H9 (cell line): ENCODE results near the gene CRACR2B. TPM values are rescaled to one million over a fixed set of nuclear protein-coding genes. Genes with fewer than 3 reads are reported as not detected.
A peak's percentile ranks its signal among the peaks of the same experiment; 100 is the strongest.

Experiments
- DNase-seq: peaks from one replicate; pipeline ENCODE4 v3.0.0-alpha.2; 2017
- H2AFZ ChIP-seq: one replicate; pipeline ENCODE4 v1.6.1; 2013; ENCODE audit warnings: mild to moderate bottlenecking, low read length, control low read depth, moderate library complexity
- H2AK5ac ChIP-seq: 2 replicates; pipeline ENCODE4 v1.6.1; 2013; ENCODE audit warnings: low read length, control low read depth, mixed read lengths; ENCODE audit not compliant: insufficient read length
- H2BK120ac ChIP-seq: one replicate; pipeline ENCODE4 v1.6.1; 2013; ENCODE audit warnings: low read depth, mild to moderate bottlenecking, low read length, control low read depth, inconsistent platforms; ENCODE audit not compliant: poor library complexity, severe bottlenecking
- H2BK12ac ChIP-seq: 2 replicates; pipeline ENCODE4 v1.6.1; 2013; ENCODE audit warnings: low read length, control low read depth, mixed read lengths, low read depth; ENCODE audit not compliant: insufficient read length
- H2BK15ac ChIP-seq: 2 replicates; pipeline ENCODE4 v1.6.1; 2013; ENCODE audit warnings: low read depth, low read length, control low read depth
- H2BK20ac ChIP-seq: one replicate; pipeline ENCODE4 v1.6.1; 2013; ENCODE audit warnings: low read depth, mild to moderate bottlenecking, low read length, control low read depth, inconsistent platforms; ENCODE audit not compliant: poor library complexity, severe bottlenecking
- H2BK5ac ChIP-seq: 2 replicates; pipeline ENCODE4 v1.6.1; 2013; ENCODE audit warnings: low read length, control low read depth, mixed read lengths; ENCODE audit not compliant: insufficient read length
- H3K14ac ChIP-seq: 2 replicates; pipeline ENCODE4 v1.6.1; 2013; ENCODE audit warnings: low read length, control low read depth; ENCODE audit not compliant: insufficient read depth
- H3K18ac ChIP-seq: 2 replicates; pipeline ENCODE4 v1.6.1; 2013; ENCODE audit warnings: low read depth, mild to moderate bottlenecking, mixed read lengths, low read length, control low read depth; ENCODE audit not compliant: insufficient read length
- H3K23ac ChIP-seq: 2 replicates; pipeline ENCODE4 v1.6.1; 2013; ENCODE audit warnings: low read length, control low read depth, mixed read lengths, low read depth; ENCODE audit not compliant: insufficient read length
- H3K23me2 ChIP-seq: 2 replicates; pipeline ENCODE4 v1.6.1; 2013; ENCODE audit warnings: low read depth, mild to moderate bottlenecking, mixed read lengths, low read length, control low read depth; ENCODE audit not compliant: insufficient read length, poor library complexity, severe bottlenecking
- H3K27ac ChIP-seq: 2 replicates; pipeline ENCODE4 v1.5.1; 2013; ENCODE audit warnings: low read length, control low read depth, mixed read lengths, low read depth; ENCODE audit not compliant: insufficient read length
- H3K27me3 ChIP-seq: 2 replicates; pipeline ENCODE4 v1.6.1; 2013; ENCODE audit warnings: low read length, control low read depth, inconsistent platforms; ENCODE audit not compliant: insufficient read depth
- H3K4ac ChIP-seq: 2 replicates; pipeline ENCODE4 v1.6.1; 2013; ENCODE audit warnings: low read depth, mild to moderate bottlenecking, control low read depth, inconsistent platforms, low read length, moderate library complexity
- H3K4me1 ChIP-seq: 2 replicates; pipeline ENCODE4 v1.6.1; 2013; ENCODE audit warnings: low read length, control low read depth, inconsistent platforms; ENCODE audit not compliant: insufficient read depth
- H3K4me2 ChIP-seq: 2 replicates; pipeline ENCODE4 v1.6.1; 2013; ENCODE audit warnings: low read length, control low read depth, mixed read lengths; ENCODE audit not compliant: insufficient read length, insufficient read depth
- H3K56ac ChIP-seq: 2 replicates; pipeline ENCODE4 v1.6.1; 2013; ENCODE audit warnings: low read depth, mild to moderate bottlenecking, mixed read lengths, low read length, control low read depth; ENCODE audit not compliant: insufficient read length
- H3K79me1 ChIP-seq: 2 replicates; pipeline ENCODE4 v1.6.1; 2013; ENCODE audit warnings: low read depth, mild to moderate bottlenecking, moderate library complexity, low read length, control low read depth, inconsistent platforms; ENCODE audit not compliant: insufficient read depth, poor library complexity, severe bottlenecking
- H3K79me2 ChIP-seq: 2 replicates; pipeline ENCODE4 v1.6.1; 2013; ENCODE audit warnings: low read length, control low read depth, inconsistent platforms; ENCODE audit not compliant: insufficient read depth
- H3K9ac ChIP-seq: 2 replicates; pipeline ENCODE4 v1.6.1; 2013; ENCODE audit warnings: low read length, control low read depth, mixed read lengths; ENCODE audit not compliant: insufficient read length; ENCODE audit errors: extremely low read depth
- H3K9me3 ChIP-seq: one replicate; pipeline ENCODE4 v1.6.1; 2013; ENCODE audit warnings: low read depth, low read length, inconsistent platforms; ENCODE audit not compliant: control insufficient read depth
- H3T11ph ChIP-seq: one replicate; pipeline ENCODE4 v1.6.1; 2013; ENCODE audit warnings: mild to moderate bottlenecking, low read length, control low read depth, inconsistent platforms
- H4K20me1 ChIP-seq: one replicate; pipeline ENCODE4 v1.6.1; 2013; ENCODE audit not compliant: control insufficient read depth, insufficient read length, insufficient read depth
- H4K5ac ChIP-seq: 2 replicates; pipeline ENCODE4 v1.6.1; 2013; ENCODE audit warnings: low read depth, mild to moderate bottlenecking, mixed read lengths, low read length, control low read depth; ENCODE audit not compliant: insufficient read length
- H4K8ac ChIP-seq: replicated peaks from 2 replicates; pipeline ENCODE4 v1.6.1; 2013; ENCODE audit warnings: low read length, control low read depth, mixed read lengths, low read depth; ENCODE audit not compliant: insufficient read length
- H4K91ac ChIP-seq: 2 replicates; pipeline ENCODE4 v1.6.1; 2013; ENCODE audit warnings: low read depth, mild to moderate bottlenecking, moderate library complexity, mixed read lengths, low read length, control low read depth; ENCODE audit not compliant: insufficient read length
- H3K27ac Mint-ChIP-seq, 3 experiments: 2 replicates in 2 of 3; 3 replicates in 1 of 3; pipeline ENCODE4 v1.8.0; 2020 to 2021; ENCODE audit warnings: mixed read lengths in 3 of 3, mild to moderate bottlenecking in 1 of 3, moderate library complexity in 1 of 3
- H3K27me3 Mint-ChIP-seq: 2 replicates; pipeline ENCODE4 v1.8.0; 2021; ENCODE audit warnings: low read depth, mild to moderate bottlenecking, moderate library complexity, mixed read lengths
- H3K36me3 Mint-ChIP-seq, 3 experiments: 2 replicates in 2 of 3; 3 replicates in 1 of 3; pipeline ENCODE4 v1.8.0; 2020 to 2021; ENCODE audit warnings: low read depth in 3 of 3, mixed read lengths in 3 of 3; ENCODE audit not compliant: insufficient read depth in 1 of 3
- H3K4me1 Mint-ChIP-seq, 2 experiments: 2 replicates each; pipeline ENCODE4 v1.8.0; 2020; ENCODE audit warnings: mixed read lengths in 2 of 2
- H3K4me3 Mint-ChIP-seq, 2 experiments: 2 replicates in 1 of 2; 3 replicates in 1 of 2; pipeline ENCODE4 v1.8.0; 2020 to 2021; ENCODE audit warnings: mild to moderate bottlenecking in 2 of 2, mixed read lengths in 2 of 2, moderate library complexity in 1 of 2
- H3K9me3 Mint-ChIP-seq, 2 experiments: 2 replicates in 1 of 2; 3 replicates in 1 of 2; pipeline ENCODE4 v1.8.0; 2020; ENCODE audit warnings: mild to moderate bottlenecking in 2 of 2, mixed read lengths in 2 of 2, moderate library complexity in 1 of 2
- WGBS: extraction: QIAGEN DNeasy Blood & Tissue Kit; methylation state at CpG from one replicate; pipeline ENCODE4 v1.1.7; 2013; ENCODE audit warnings: missing lambda C conversion rate, low lambda C conversion rate, mixed read lengths; ENCODE audit not compliant: insufficient read length; ENCODE audit errors: extremely low coverage; 5-methylcytosine and 5-hydroxymethylcytosine counted together
- total RNA-seq: library from RNA; stranded (reverse); gene quantifications from 2 replicates; pipeline ENCODE4 v1.2.1, GENCODE V29; 2021
- TF ChIP-seq, protein P1 (sequence below): fragments of 200-600 bp; sonication (generic); conservative IDR thresholded peaks from 3 replicates; pipeline ENCODE4 v1.8.0; 2021; ENCODE audit warnings: antibody characterized with exemption, mild to moderate bottlenecking

The CRACR2B gene
- total RNA-seq, 1 experiment from 2014 or later = 29.0 TPM

DNA sequence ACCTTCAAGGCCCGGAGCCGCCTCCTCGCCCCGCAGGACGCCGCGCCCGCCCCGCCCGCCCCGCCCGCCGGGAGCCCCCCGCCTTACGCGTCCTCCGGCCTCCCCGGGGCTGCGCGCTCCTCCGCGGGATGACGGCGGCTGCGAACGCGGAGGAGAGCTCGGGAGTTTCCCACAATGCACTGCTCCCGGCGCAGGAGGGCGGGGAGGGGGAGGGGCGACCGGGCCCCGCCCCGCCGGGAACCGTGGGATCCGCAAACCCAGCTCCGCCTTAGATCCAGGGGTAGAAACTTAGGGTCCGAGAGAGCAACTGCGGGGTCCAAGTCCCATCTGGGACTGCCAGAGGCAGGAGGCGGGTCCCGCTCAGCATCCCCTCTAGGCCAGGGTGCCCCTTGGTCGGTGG, 37.8 kb upstream of the CRACR2B start, which contains the start of gene CEND1:
Gene CEND1, minus strand, starts transcription at position 148 of the 400 bp plus-strand sequence. CDS start 1,514 bp downstream, outside the sequence.
- no peaks in the 10 kb centered on the region for H3K79me2 ChIP-seq
- H2BK20ac ChIP-seq = no peak within 1 kb of the TSS
- no peak within 1 kb of the TSS for H4K91ac ChIP-seq
- H2BK5ac ChIP-seq = no peak within 1 kb of the TSS
- Mint-ChIP-seq H3K4me3 (peak within 1 kb of the TSS in 1 of 2 experiments; percentile 55; a peak in 3 of 5 replicates), H3K27me3 (peaks cover 4% of the 10 kb centered on the region; the same call in 1 of the 2 replicates), H3K4me1 (peaks cover 7 to 30% of the 10 kb centered on the region in 2 experiments; a peak in 3 of 4 replicates), H3K36me3 (peaks cover 0 to 16% (median 3%) of the 10 kb centered on the region in 3 experiments; a peak in 3 of 7 replicates), H3K9me3 (no peaks in the 10 kb centered on the region), H3K27ac (no peak within 1 kb of the TSS)
- no peak within 1 kb of the TSS for H3K23ac ChIP-seq
- no peak within 1 kb of the TSS; the same call in 1 of the 2 replicates for H3K14ac ChIP-seq
- H4K5ac ChIP-seq = no peak within 1 kb of the TSS
- H2AFZ ChIP-seq = no peak within 1 kb of the TSS
- no peak within 1 kb of the TSS for H3K4ac ChIP-seq
- no peaks in the 10 kb centered on the region; the same call in 1 of the 2 replicates for H3K4me1 ChIP-seq
- no peak within 1 kb of the TSS for H2AK5ac ChIP-seq
- H2BK12ac ChIP-seq = no peak within 1 kb of the TSS
- H3K56ac ChIP-seq = no peak within 1 kb of the TSS
- DNase-seq = no peak
- no peak within 1 kb of the TSS for H3T11ph ChIP-seq
- H4K20me1 ChIP-seq = no peaks in the 10 kb centered on the region
- H4K8ac ChIP-seq = no peak within 1 kb of the TSS
- TF ChIP-seq, protein P1, sequence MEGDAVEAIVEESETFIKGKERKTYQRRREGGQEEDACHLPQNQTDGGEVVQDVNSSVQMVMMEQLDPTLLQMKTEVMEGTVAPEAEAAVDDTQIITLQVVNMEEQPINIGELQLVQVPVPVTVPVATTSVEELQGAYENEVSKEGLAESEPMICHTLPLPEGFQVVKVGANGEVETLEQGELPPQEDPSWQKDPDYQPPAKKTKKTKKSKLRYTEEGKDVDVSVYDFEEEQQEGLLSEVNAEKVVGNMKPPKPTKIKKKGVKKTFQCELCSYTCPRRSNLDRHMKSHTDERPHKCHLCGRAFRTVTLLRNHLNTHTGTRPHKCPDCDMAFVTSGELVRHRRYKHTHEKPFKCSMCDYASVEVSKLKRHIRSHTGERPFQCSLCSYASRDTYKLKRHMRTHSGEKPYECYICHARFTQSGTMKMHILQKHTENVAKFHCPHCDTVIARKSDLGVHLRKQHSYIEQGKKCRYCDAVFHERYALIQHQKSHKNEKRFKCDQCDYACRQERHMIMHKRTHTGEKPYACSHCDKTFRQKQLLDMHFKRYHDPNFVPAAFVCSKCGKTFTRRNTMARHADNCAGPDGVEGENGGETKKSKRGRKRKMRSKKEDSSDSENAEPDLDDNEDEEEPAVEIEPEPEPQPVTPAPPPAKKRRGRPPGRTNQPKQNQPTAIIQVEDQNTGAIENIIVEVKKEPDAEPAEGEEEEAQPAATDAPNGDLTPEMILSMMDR = no peak
- H3K9me3 ChIP-seq = no peaks in the 10 kb centered on the region
- no peak within 1 kb of the TSS for H2BK15ac ChIP-seq
- H3K4me2 ChIP-seq = no peak within 1 kb of the TSS
- no peaks in the 10 kb centered on the region for H3K27me3 ChIP-seq
- H3K9ac ChIP-seq = no peak within 1 kb of the TSS
- H3K79me1 ChIP-seq = no peaks in the 10 kb centered on the region
- no peak within 1 kb of the TSS for H3K27ac ChIP-seq
- no CpG with 5 or more reads among the region's 44 CpGs for WGBS
- H3K18ac ChIP-seq = no peak within 1 kb of the TSS
- H3K23me2 ChIP-seq = peaks cover 4% of the 10 kb centered on the region
- H2BK120ac ChIP-seq = no peak within 1 kb of the TSS
